Ureter (tissue), 1 donor: ENCODE data around the gene TNFRSF18. TPM values are rescaled to one million over a fixed set of nuclear protein-coding genes. Genes with fewer than 3 reads are reported as not detected.
"Not testable (repeated sequence)": the region's sequence is repeated elsewhere in the genome, so short reads cannot be mapped to it uniquely, and the experiment has no call there.

ENCODE experiments used
- DNase-seq: peaks from one replicate; pipeline ENCODE4 v3.0.0-alpha.2; 2020; ENCODE audit warnings: low spot score
- total RNA-seq: library from RNA; stranded (reverse); gene quantifications from one replicate; pipeline ENCODE4 v1.2.4, GENCODE V29; 2023
- donor health status: DM: yes; HTN: yes; CAD: no.

The TNFRSF18 gene
- total RNA-seq, 1 donor from 2014 or later = 3.3 TPM

GRCh38 chr1:1199141-1199960 lies 7.0 kb downstream of the TNFRSF18 start:
- no peak for DNase-seq

GRCh38 chr1:1198423-1199140 lies 7.8 kb downstream of the TNFRSF18 start:
- DNase-seq = no peak

- DNase-seq = no peak
These were observed 8.6 kb downstream of the TNFRSF18 start for GRCh38 chr1:1197551-1198422.

GRCh38 chr1:1197188-1197500 lies 9.2 kb downstream of the TNFRSF18 start:
- no peak for DNase-seq

- no peak for DNase-seq
These were observed 9.8 kb downstream of the TNFRSF18 start for GRCh38 chr1:1196431-1197187.

- not testable (repeated sequence) for DNase-seq
These were observed 10.7 kb downstream of the TNFRSF18 start for GRCh38 chr1:1195726-1196125.

- DNase-seq = no peak
These were observed 11.7 kb downstream of the TNFRSF18 start for GRCh38 chr1:1194723-1195122.

GRCh38 chr1:1191734-1192133 lies 14.7 kb downstream of the TNFRSF18 start:
- DNase-seq = no peak

GRCh38 chr1:1189111-1189510 lies 17.3 kb downstream of the TNFRSF18 start:
- DNase-seq = no peak

- no peak for DNase-seq
These were observed 18.5 kb downstream of the TNFRSF18 start for GRCh38 chr1:1187938-1188337.

GRCh38 chr1:1185101-1185765 lies 21.2 kb downstream of the TNFRSF18 start:
- DNase-seq = no peak

GRCh38 chr1:1183833-1184775 lies 22.3 kb downstream of the TNFRSF18 start:
- no peak for DNase-seq

- DNase-seq = no peak
These were observed 23.1 kb downstream of the TNFRSF18 start for GRCh38 chr1:1183221-1183747.

GRCh38 chr1:1182491-1183220 lies 23.7 kb downstream of the TNFRSF18 start:
- no peak for DNase-seq

GRCh38 chr1:1181938-1182410 lies 24.4 kb downstream of the TNFRSF18 start:
- no peak for DNase-seq

- no peak for DNase-seq
These were observed 25.1 kb downstream of the TNFRSF18 start for GRCh38 chr1:1181129-1181937.

GRCh38 chr1:1179983-1180861 lies 26.2 kb downstream of the TNFRSF18 start:
- no peak for DNase-seq
